ENCODE results near the gene JADE1. TPM values are rescaled to one million over a fixed set of nuclear protein-coding genes. Genes with fewer than 3 reads are reported as not detected.

Gene JADE1
- total and polyA plus RNA-seq, 2 experiments from 2014 or later, result 32.1 to 37.6 TPM

DNA sequence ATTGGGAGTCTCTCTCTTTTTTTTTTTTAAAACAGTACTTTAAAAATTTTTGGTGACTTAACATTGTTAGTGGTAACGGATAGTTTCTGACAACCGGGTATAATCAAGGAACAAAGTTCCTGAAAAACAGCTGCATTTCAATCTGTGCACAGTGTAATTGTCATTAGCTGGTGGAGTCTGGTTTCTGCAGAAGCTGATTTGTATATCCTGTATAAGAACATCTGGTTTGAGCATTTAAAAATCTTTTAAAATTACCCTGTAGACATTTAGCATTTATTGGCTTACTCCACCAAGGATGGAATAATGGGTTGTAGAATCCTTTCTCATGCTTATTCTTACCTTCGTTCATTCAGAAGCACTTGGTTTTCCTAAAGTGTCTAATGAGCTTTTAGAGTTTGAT, 11.2 kb downstream of the JADE1 start:
- H3K9me2 ChIP-seq (ENCODE audit: insufficient read depth), result no peaks in the 10 kb centered on the region
- H3K27me3 ChIP-seq (replicated peaks; ENCODE audit: insufficient read depth), result no peaks in the 10 kb centered on the region
- in situ Hi-C loops (cut with MboI), result no loop called here
- H3K36me3 ChIP-seq (ENCODE audit: low read depth), result no peaks in the 10 kb centered on the region
- no peak overlapping the region for H3K4me2 ChIP-seq (ENCODE audit: unreplicated experiment)
- no peak overlapping the region for H3K9ac ChIP-seq
- no peak overlapping the region for H3K4me3 ChIP-seq
- peaks cover 59% of the 10 kb centered on the region for H3K4me1 ChIP-seq (ENCODE audit: insufficient read depth)
- no peak for DNase-seq
- TF ChIP-seq EZH2phosphoT487 (IDR thresholded peaks at IDR 0.05; ENCODE audit: insufficient read depth, low read depth) (no peak), EZH2 (IDR thresholded peaks at IDR 0.05; ENCODE audit: insufficient read depth, poor library complexity, severe bottlenecking) (no peak)
- H3K9me3 ChIP-seq (ENCODE audit: low read depth), result no peaks in the 10 kb centered on the region
- no peak overlapping the region for H3K27ac ChIP-seq
- no peak overlapping the region for H2AFZ ChIP-seq
- peaks cover 92% of the 10 kb centered on the region for H3K79me2 ChIP-seq (ENCODE audit: insufficient read depth)
- peaks cover 25% of the 10 kb centered on the region for H3F3A ChIP-seq (ENCODE audit: insufficient read depth)
- H4K20me1 ChIP-seq (ENCODE audit: insufficient read depth), result no peaks in the 10 kb centered on the region
- 74 to 75% methylated on average over 3 of the region's 3 CpGs for WGBS, 2 experiments (ENCODE audit: low coverage in 1 of 2, low lambda C conversion rate in 2 of 2, missing lambda C conversion rate in 2 of 2)

DNA sequence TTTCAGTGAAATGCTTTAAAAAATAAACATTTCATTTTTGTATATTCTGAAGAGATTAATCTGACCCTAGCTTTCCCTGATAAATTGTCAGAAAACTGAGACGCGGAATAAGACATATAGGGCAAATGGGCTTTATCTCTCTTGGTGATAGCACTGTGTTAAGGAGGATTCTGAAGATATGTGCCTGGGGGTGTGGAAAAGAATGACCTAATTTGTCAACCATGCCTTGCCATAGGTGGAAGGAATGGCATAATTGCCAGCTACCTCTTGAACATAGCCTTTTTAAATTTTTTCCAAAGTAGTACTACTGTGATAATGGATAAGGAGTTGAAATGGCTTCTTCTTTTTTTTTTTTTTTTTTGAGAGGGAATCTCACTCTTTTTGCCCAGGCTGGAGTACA, 11.7 kb downstream of the JADE1 start:
- Histone ChIP-seq H3K4me1 (ENCODE audit: insufficient read depth) (peaks cover 60% of the 10 kb centered on the region), H4K20me1 (ENCODE audit: insufficient read depth) (no peaks in the 10 kb centered on the region), H3K27ac (no peak overlapping the region), H3K4me2 (ENCODE audit: unreplicated experiment) (no peak overlapping the region), H3K9me2 (ENCODE audit: insufficient read depth) (no peaks in the 10 kb centered on the region), H3K36me3 (ENCODE audit: low read depth) (no peaks in the 10 kb centered on the region), H3K9me3 (ENCODE audit: low read depth) (no peaks in the 10 kb centered on the region), H3F3A (ENCODE audit: insufficient read depth) (peaks cover 23% of the 10 kb centered on the region), H3K9ac (no peak overlapping the region), H3K27me3 (replicated peaks; ENCODE audit: insufficient read depth) (no peaks in the 10 kb centered on the region), H2AFZ (no peak overlapping the region), H3K79me2 (ENCODE audit: insufficient read depth) (peaks cover 92% of the 10 kb centered on the region), H3K4me3 (no peak overlapping the region)
- no peak for DNase-seq
- 97 to 98% methylated on average over 2 of the region's 2 CpGs for WGBS, 2 experiments (ENCODE audit: low coverage in 1 of 2, low lambda C conversion rate in 2 of 2, missing lambda C conversion rate in 2 of 2)
- no peak for TF ChIP-seq EZH2 (IDR thresholded peaks at IDR 0.05; ENCODE audit: insufficient read depth, poor library complexity, severe bottlenecking)
- no peak for TF ChIP-seq EZH2phosphoT487 (IDR thresholded peaks at IDR 0.05; ENCODE audit: insufficient read depth, low read depth)
- in situ Hi-C loops (cut with MboI), result no loop called here

DNA sequence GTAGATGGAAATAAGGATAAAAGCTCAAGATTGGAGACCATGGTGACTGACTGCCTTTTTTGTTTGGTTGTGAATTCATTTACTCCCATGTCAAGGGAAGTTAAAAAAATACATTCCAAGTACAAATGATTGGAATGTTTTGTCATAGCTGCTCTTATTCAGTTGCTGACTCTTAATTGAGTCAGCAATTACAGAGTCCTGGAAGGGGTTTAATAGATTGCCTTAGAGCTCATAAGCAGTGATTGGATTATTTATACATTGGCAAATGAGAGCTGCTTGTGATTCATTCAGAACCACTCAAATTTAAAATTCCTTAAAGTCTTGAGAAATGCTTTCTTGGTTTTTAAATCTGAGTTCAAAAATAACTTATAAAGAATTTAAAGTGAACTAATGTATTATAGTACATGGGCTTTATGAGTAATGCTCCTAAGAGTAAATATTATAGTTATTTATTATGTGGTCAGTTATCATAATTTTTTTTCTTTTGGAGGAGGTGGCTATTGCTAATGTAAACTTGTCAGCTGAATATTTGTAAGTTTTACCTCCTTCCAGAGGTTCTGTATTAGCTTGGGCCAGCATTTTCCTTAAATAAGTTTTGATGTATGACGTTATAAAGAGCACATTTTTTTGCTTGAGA, 13.6 kb downstream of the JADE1 start:
- Histone ChIP-seq H3K4me2 (ENCODE audit: unreplicated experiment) (peak overlapping the region; percentile 26), H3K36me3 (ENCODE audit: low read depth) (no peaks in the 10 kb centered on the region), H2AFZ (no peak overlapping the region), H4K20me1 (ENCODE audit: insufficient read depth) (no peaks in the 10 kb centered on the region), H3K27me3 (replicated peaks; ENCODE audit: insufficient read depth) (no peaks in the 10 kb centered on the region), H3K79me2 (ENCODE audit: insufficient read depth) (peaks cover 92% of the 10 kb centered on the region), H3F3A (ENCODE audit: insufficient read depth) (peaks cover 23% of the 10 kb centered on the region), H3K9me2 (ENCODE audit: insufficient read depth) (no peaks in the 10 kb centered on the region), H3K9ac (peak overlapping the region; percentile 10; the same call in 1 of the 2 replicates), H3K9me3 (ENCODE audit: low read depth) (no peaks in the 10 kb centered on the region), H3K4me1 (ENCODE audit: insufficient read depth) (peaks cover 64% of the 10 kb centered on the region), H3K27ac (peak overlapping the region; percentile 67), H3K4me3 (peak overlapping the region; percentile 5; the same call in 1 of the 2 replicates)
- 0 to 2% methylated on average over 1 of the region's 1 CpG for WGBS, 2 experiments (ENCODE audit: low coverage in 1 of 2, low lambda C conversion rate in 2 of 2, missing lambda C conversion rate in 2 of 2)
- in situ Hi-C loops (cut with MboI), result no loop called here
- no peak for TF ChIP-seq EZH2phosphoT487 (IDR thresholded peaks at IDR 0.05; ENCODE audit: insufficient read depth, low read depth)
- no peak for TF ChIP-seq EZH2 (IDR thresholded peaks at IDR 0.05; ENCODE audit: insufficient read depth, poor library complexity, severe bottlenecking)
- DNase-seq, result peak; percentile 95

DNA sequence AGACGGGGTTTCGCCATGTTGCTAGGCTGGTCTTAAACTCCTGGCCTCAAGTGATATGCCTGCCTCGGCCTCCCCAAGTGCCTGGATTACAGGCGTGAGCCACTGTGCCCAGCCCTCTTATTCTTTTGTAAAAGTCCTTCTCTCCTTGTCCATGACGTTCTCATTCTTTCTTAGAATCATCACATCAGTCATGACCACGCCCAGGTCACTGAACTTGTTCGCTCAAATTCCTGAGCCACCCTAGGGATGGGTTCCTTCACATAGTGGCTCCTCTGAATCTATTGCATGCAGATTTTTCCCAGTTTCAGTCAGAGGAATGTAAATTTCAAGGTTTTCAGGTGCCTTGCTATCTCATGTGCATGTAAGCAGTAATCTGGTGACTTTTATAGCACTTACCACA, 15.7 kb downstream of the JADE1 start:
- no peaks in the 10 kb centered on the region; the same call in 1 of the 2 replicates for H3K36me3 ChIP-seq (ENCODE audit: low read depth)
- H3K4me3 ChIP-seq, result no peak overlapping the region
- no peak overlapping the region for H3K9ac ChIP-seq
- peak; percentile 17 for DNase-seq
- peaks cover 55% of the 10 kb centered on the region for H3K4me1 ChIP-seq (ENCODE audit: insufficient read depth)
- WGBS, 2 experiments (ENCODE audit: low coverage in 1 of 2, low lambda C conversion rate in 2 of 2, missing lambda C conversion rate in 2 of 2), result 91 to 93% methylated on average over 7 of the region's 7 CpGs
- TF ChIP-seq EZH2 (IDR thresholded peaks at IDR 0.05; ENCODE audit: insufficient read depth, poor library complexity, severe bottlenecking), result no peak
- TF ChIP-seq EZH2phosphoT487 (IDR thresholded peaks at IDR 0.05; ENCODE audit: insufficient read depth, low read depth), result no peak
- no peak overlapping the region for H3K27ac ChIP-seq
- peaks cover 23% of the 10 kb centered on the region for H3F3A ChIP-seq (ENCODE audit: insufficient read depth)
- no peaks in the 10 kb centered on the region for H3K9me2 ChIP-seq (ENCODE audit: insufficient read depth)
- in situ Hi-C loops (cut with MboI), result no loop called here
- no peaks in the 10 kb centered on the region for H3K27me3 ChIP-seq (replicated peaks; ENCODE audit: insufficient read depth)
- H3K79me2 ChIP-seq (ENCODE audit: insufficient read depth), result peaks cover 92% of the 10 kb centered on the region
- no peaks in the 10 kb centered on the region for H3K9me3 ChIP-seq (ENCODE audit: low read depth)
- H2AFZ ChIP-seq, result no peak overlapping the region
- no peak overlapping the region for H3K4me2 ChIP-seq (ENCODE audit: unreplicated experiment)
- no peaks in the 10 kb centered on the region for H4K20me1 ChIP-seq (ENCODE audit: insufficient read depth)
